Activated naive CD8-positive, alpha-beta T cell (primary cell): Measurements from ENCODE around the gene YY1AP1.
"Not testable (repeated sequence)": the region's sequence is repeated elsewhere in the genome, so short reads cannot be mapped to it uniquely, and the experiment has no call there.

Experiments used
- H3K27ac Mint-ChIP-seq: one replicate; pipeline ENCODE4 v1.8.0; 2021; ENCODE audit warnings: mixed read lengths
- H3K27me3 Mint-ChIP-seq: one replicate; pipeline ENCODE4 v1.8.0; 2021; ENCODE audit warnings: mixed read lengths
- H3K36me3 Mint-ChIP-seq: one replicate; pipeline ENCODE4 v1.8.0; 2021; ENCODE audit warnings: mixed read lengths
- H3K4me1 Mint-ChIP-seq: one replicate; pipeline ENCODE4 v1.8.0; 2021; ENCODE audit warnings: low read depth, mixed read lengths
- H3K4me3 Mint-ChIP-seq: one replicate; pipeline ENCODE4 v1.8.0; 2021; ENCODE audit warnings: mild to moderate bottlenecking, mixed read lengths
- H3K9me3 Mint-ChIP-seq: one replicate; pipeline ENCODE4 v1.8.0; 2021; ENCODE audit warnings: low read depth, mixed read lengths

Gene YY1AP1

GRCh38 chr1:155688324-155689080, at the start of gene YY1AP1:
TSS of gene YY1AP1 (minus strand) at chr1:155688774. CDS start at chr1:155680436, 8,338 bp downstream.
- peak within 1 kb of the TSS; percentile 96 for H3K4me3 Mint-ChIP-seq
- peaks cover 16% of the 10 kb centered on the region for H3K36me3 Mint-ChIP-seq
- peaks cover 70% of the 10 kb centered on the region for H3K4me1 Mint-ChIP-seq
- H3K9me3 Mint-ChIP-seq = no peaks in the 10 kb centered on the region
- no peaks in the 10 kb centered on the region for H3K27me3 Mint-ChIP-seq
- H3K27ac Mint-ChIP-seq = peak within 1 kb of the TSS; percentile 97

GRCh38 chr1:155729031-155729898, 40.7 kb upstream of the YY1AP1 start:
- Mint-ChIP-seq H3K27me3 (no peaks in the 10 kb centered on the region), H3K36me3 (peaks cover 3% of the 10 kb centered on the region), H3K9me3 (no peaks in the 10 kb centered on the region), H3K4me3 (no peak overlapping the region), H3K27ac (no peak overlapping the region), H3K4me1 (no peaks in the 10 kb centered on the region)

- Mint-ChIP-seq H3K4me1 (no peaks in the 10 kb centered on the region), H3K4me3 (no peak overlapping the region), H3K36me3 (no peaks in the 10 kb centered on the region), H3K9me3 (no peaks in the 10 kb centered on the region), H3K27ac (no peak overlapping the region), H3K27me3 (no peaks in the 10 kb centered on the region)
Observed at GRCh38 chr1:155725142-155725541, 36.6 kb upstream of the YY1AP1 start.

GRCh38 chr1:155719703-155720102, 31.1 kb upstream of the YY1AP1 start:
- H3K36me3 Mint-ChIP-seq = no peaks in the 10 kb centered on the region
- no peaks in the 10 kb centered on the region for H3K9me3 Mint-ChIP-seq
- no peaks in the 10 kb centered on the region for H3K27me3 Mint-ChIP-seq
- H3K4me1 Mint-ChIP-seq = peaks cover 7% of the 10 kb centered on the region
- no peak overlapping the region for H3K27ac Mint-ChIP-seq
- H3K4me3 Mint-ChIP-seq = no peak overlapping the region

GRCh38 chr1:155718524-155719115, 30.0 kb upstream of the YY1AP1 start:
- not testable (repeated sequence) for H3K27me3 Mint-ChIP-seq, H3K9me3 Mint-ChIP-seq, H3K4me1 Mint-ChIP-seq, H3K27ac Mint-ChIP-seq, H3K4me3 Mint-ChIP-seq, H3K36me3 Mint-ChIP-seq

GRCh38 chr1:155717041-155717440, 28.5 kb upstream of the YY1AP1 start:
- no peak overlapping the region for H3K4me3 Mint-ChIP-seq
- no peaks in the 10 kb centered on the region for H3K27me3 Mint-ChIP-seq
- H3K4me1 Mint-ChIP-seq = peaks cover 8% of the 10 kb centered on the region
- peaks cover 9% of the 10 kb centered on the region for H3K36me3 Mint-ChIP-seq
- no peaks in the 10 kb centered on the region for H3K9me3 Mint-ChIP-seq
- no peak overlapping the region for H3K27ac Mint-ChIP-seq

- no peak overlapping the region for H3K4me3 Mint-ChIP-seq
- peaks cover 9% of the 10 kb centered on the region for H3K36me3 Mint-ChIP-seq
- peaks cover 8% of the 10 kb centered on the region for H3K4me1 Mint-ChIP-seq
- peak overlapping the region; percentile 16 for H3K27ac Mint-ChIP-seq
- no peaks in the 10 kb centered on the region for H3K27me3 Mint-ChIP-seq
- H3K9me3 Mint-ChIP-seq = no peaks in the 10 kb centered on the region
Observed at GRCh38 chr1:155715777-155716176, 27.2 kb upstream of the YY1AP1 start.

GRCh38 chr1:155715056-155715455, 26.5 kb upstream of the YY1AP1 start:
- not testable (repeated sequence) for H3K4me1 Mint-ChIP-seq, H3K27me3 Mint-ChIP-seq, H3K27ac Mint-ChIP-seq, H3K36me3 Mint-ChIP-seq, H3K4me3 Mint-ChIP-seq, H3K9me3 Mint-ChIP-seq

GRCh38 chr1:155713075-155713474, 24.5 kb upstream of the YY1AP1 start:
- Mint-ChIP-seq H3K36me3 (peaks cover 9% of the 10 kb centered on the region), H3K27me3 (no peaks in the 10 kb centered on the region), H3K4me1 (peaks cover 8% of the 10 kb centered on the region), H3K4me3 (no peak overlapping the region), H3K27ac (no peak overlapping the region), H3K9me3 (no peaks in the 10 kb centered on the region)

- not testable (repeated sequence) for H3K4me3 Mint-ChIP-seq, H3K27me3 Mint-ChIP-seq, H3K36me3 Mint-ChIP-seq, H3K9me3 Mint-ChIP-seq, H3K27ac Mint-ChIP-seq
- H3K4me1 Mint-ChIP-seq = peaks cover 11% of the 10 kb centered on the region
Observed at GRCh38 chr1:155712636-155713035, 24.1 kb upstream of the YY1AP1 start.

- not testable (repeated sequence) for H3K27me3 Mint-ChIP-seq, H3K4me1 Mint-ChIP-seq, H3K36me3 Mint-ChIP-seq, H3K4me3 Mint-ChIP-seq, H3K9me3 Mint-ChIP-seq
- H3K27ac Mint-ChIP-seq = peak overlapping the region; percentile 28
Observed at GRCh38 chr1:155711457-155711856, 22.9 kb upstream of the YY1AP1 start.

GRCh38 chr1:155709391-155709790, 20.8 kb upstream of the YY1AP1 start:
- no peaks in the 10 kb centered on the region for H3K27me3 Mint-ChIP-seq
- peaks cover 9% of the 10 kb centered on the region for H3K36me3 Mint-ChIP-seq
- no peak overlapping the region for H3K4me3 Mint-ChIP-seq
- no peaks in the 10 kb centered on the region for H3K9me3 Mint-ChIP-seq
- H3K27ac Mint-ChIP-seq = no peak overlapping the region
- H3K4me1 Mint-ChIP-seq = peaks cover 12% of the 10 kb centered on the region

GRCh38 chr1:155706139-155706538, 17.6 kb upstream of the YY1AP1 start:
- Mint-ChIP-seq H3K9me3 (no peaks in the 10 kb centered on the region), H3K27ac (no peak overlapping the region), H3K27me3 (no peaks in the 10 kb centered on the region), H3K4me3 (no peak overlapping the region), H3K36me3 (no peaks in the 10 kb centered on the region), H3K4me1 (peaks cover 23% of the 10 kb centered on the region)

GRCh38 chr1:155704414-155704813, 15.8 kb upstream of the YY1AP1 start:
- not testable (repeated sequence) for H3K9me3 Mint-ChIP-seq, H3K4me3 Mint-ChIP-seq, H3K27me3 Mint-ChIP-seq, H3K36me3 Mint-ChIP-seq, H3K27ac Mint-ChIP-seq
- H3K4me1 Mint-ChIP-seq = peaks cover 27% of the 10 kb centered on the region

- Mint-ChIP-seq H3K9me3 (no peaks in the 10 kb centered on the region), H3K27ac (no peak overlapping the region), H3K4me3 (no peak overlapping the region), H3K36me3 (no peaks in the 10 kb centered on the region), H3K27me3 (no peaks in the 10 kb centered on the region), H3K4me1 (peaks cover 30% of the 10 kb centered on the region)
Observed at GRCh38 chr1:155703216-155703615, 14.6 kb upstream of the YY1AP1 start.
